Brain microvascular endothelial cell (primary cell): ENCODE measurements around the gene TTLL7.
"Not testable (repeated sequence)": the region's sequence is repeated elsewhere in the genome, so short reads cannot be mapped to it uniquely, and the experiment has no call there.

Source experiments
- DNase-seq: peaks from one replicate; pipeline ENCODE4 v3.0.0-alpha.2; 2020
- H3K27ac ChIP-seq: fragments of 250-450 bp; sonication (Bioruptor Pico); 2 replicates; pipeline ENCODE4 v1.5.1; 2020; ENCODE audit warnings: mild to moderate bottlenecking, moderate library complexity
- H3K27me3 ChIP-seq: fragments of 250-450 bp; sonication (Bioruptor Pico); replicated peaks from 2 replicates; pipeline ENCODE4 v1.5.1; 2020; ENCODE audit warnings: mild to moderate bottlenecking
- H3K36me3 ChIP-seq: fragments of 250-450 bp; sonication (Bioruptor Pico); replicated peaks from 2 replicates; pipeline ENCODE4 v1.5.1; 2020; ENCODE audit warnings: mild to moderate bottlenecking
- H3K4me3 ChIP-seq: 2 replicates; pipeline ENCODE4 v1.5.1; 2011; ENCODE audit warnings: low read depth, mild to moderate bottlenecking, control low read depth, low read length, moderate library complexity
- in situ Hi-C: cut with HindIII; loops from 2 replicates; pipeline ENCODE4 v1.10.0; 2017; ENCODE audit warnings: low sequenced_read_pairs, low pct_ligation_motif_present
- TF ChIP-seq, protein P1 (sequence below): IDR thresholded peaks from 2 replicates; pipeline ENCODE4 v1.5.1; 2011; ENCODE audit warnings: low read depth, mild to moderate bottlenecking, moderate library complexity, low read length, control low read depth, inconsistent platforms; ENCODE audit errors: missing control alignments

The TTLL7 gene

DNA sequence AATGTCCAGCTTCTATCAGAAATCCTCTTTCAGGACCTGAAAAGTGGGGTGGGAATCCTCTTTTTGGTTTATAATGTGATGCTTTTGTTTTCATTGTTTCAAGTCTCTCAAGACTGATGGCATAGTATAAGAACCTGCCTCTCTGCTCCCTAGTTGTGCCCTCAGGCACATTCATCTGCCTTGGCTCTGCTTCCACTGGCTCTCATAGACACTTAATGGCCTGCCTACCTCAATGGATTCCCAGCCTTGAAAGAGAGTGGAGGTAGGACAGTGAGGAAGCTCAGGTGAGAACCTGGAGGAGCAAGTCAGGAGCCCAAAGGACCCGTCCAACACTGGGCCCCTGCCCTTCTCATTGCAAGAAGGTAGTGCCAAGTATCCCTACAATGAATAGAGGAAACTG, 4.8 kb downstream of the TTLL7 start:
- TF ChIP-seq, protein P1, sequence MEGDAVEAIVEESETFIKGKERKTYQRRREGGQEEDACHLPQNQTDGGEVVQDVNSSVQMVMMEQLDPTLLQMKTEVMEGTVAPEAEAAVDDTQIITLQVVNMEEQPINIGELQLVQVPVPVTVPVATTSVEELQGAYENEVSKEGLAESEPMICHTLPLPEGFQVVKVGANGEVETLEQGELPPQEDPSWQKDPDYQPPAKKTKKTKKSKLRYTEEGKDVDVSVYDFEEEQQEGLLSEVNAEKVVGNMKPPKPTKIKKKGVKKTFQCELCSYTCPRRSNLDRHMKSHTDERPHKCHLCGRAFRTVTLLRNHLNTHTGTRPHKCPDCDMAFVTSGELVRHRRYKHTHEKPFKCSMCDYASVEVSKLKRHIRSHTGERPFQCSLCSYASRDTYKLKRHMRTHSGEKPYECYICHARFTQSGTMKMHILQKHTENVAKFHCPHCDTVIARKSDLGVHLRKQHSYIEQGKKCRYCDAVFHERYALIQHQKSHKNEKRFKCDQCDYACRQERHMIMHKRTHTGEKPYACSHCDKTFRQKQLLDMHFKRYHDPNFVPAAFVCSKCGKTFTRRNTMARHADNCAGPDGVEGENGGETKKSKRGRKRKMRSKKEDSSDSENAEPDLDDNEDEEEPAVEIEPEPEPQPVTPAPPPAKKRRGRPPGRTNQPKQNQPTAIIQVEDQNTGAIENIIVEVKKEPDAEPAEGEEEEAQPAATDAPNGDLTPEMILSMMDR: no peak
- in situ Hi-C loops: no loop called here
- Histone ChIP-seq H3K27me3 (no peaks in the 10 kb centered on the region), H3K36me3 (no peaks in the 10 kb centered on the region), H3K4me3 (no peak overlapping the region), H3K27ac (no peak overlapping the region)
- DNase-seq: no peak

DNA sequence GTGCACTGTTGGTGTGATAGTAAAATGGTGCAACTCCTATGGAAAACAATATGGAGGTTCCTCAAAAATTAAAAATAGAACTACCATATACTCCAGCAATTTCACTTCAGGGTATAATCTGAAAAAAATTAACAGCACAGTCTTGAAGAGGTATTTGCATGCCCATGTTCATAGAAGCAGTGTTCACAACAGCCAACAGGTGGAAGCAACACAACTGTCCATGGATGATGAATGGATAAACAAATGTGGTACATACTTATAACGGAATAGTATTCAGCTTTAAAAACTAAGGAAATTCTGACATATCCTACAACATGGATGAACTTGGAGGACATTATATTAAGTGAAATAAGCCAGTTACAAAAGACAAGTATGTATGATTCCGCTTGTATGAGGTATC, 8.2 kb downstream of the TTLL7 start:
- Histone ChIP-seq H3K27ac (no peak overlapping the region), H3K4me3 (no peak overlapping the region), H3K36me3 (no peaks in the 10 kb centered on the region), H3K27me3 (no peaks in the 10 kb centered on the region)
- in situ Hi-C loops: no loop called here
- TF ChIP-seq, protein P1: no peak
- no peak for DNase-seq

DNA sequence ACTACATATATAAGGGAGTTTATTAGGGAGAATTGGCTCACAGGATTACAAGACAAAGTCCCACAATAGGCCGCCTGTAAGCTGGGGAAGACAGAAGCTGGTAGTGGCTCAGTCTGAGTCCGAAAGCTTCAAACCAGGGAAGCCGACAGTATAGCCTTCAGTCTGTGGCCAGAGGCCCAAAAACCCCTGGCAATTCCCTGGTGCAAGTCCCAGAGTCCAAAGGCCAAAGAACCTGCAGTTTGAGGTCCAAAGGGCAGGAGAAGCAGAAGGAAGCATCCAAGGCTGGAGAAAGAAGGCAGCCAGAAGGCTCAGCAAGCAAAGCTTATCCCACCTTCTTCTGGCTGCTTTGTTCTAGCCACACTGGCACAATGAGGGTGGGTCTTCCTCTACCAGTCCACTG, 13.9 kb downstream of the TTLL7 start:
- H3K27ac ChIP-seq: no peak overlapping the region
- in situ Hi-C loops: no loop called here
- H3K27me3 ChIP-seq: no peaks in the 10 kb centered on the region
- H3K36me3 ChIP-seq: no peaks in the 10 kb centered on the region
- DNase-seq: no peak
- TF ChIP-seq, protein P1: no peak
- no peak overlapping the region for H3K4me3 ChIP-seq

DNA sequence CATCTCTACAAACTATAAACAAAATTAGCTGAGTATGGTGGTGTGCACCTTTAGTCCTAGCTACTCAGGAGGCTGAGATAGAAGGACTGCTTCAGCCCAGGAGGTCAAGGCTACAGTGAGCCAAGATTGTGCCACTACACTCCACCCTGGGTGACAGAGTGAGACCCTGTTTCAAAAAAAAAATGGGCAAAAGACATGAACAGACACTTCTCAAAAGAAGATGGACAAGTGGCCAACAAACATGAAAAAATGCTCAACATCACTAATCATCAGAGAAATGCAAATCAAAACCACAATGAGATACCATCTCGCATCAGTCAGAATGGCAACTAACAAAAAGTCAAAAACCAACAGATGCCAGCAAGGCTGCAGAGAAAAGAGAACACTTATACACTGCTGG, 15.0 kb downstream of the TTLL7 start:
- H3K4me3 ChIP-seq, in situ Hi-C loops, DNase-seq, H3K27me3 ChIP-seq, H3K27ac ChIP-seq, H3K36me3 ChIP-seq: not testable (repeated sequence)

DNA sequence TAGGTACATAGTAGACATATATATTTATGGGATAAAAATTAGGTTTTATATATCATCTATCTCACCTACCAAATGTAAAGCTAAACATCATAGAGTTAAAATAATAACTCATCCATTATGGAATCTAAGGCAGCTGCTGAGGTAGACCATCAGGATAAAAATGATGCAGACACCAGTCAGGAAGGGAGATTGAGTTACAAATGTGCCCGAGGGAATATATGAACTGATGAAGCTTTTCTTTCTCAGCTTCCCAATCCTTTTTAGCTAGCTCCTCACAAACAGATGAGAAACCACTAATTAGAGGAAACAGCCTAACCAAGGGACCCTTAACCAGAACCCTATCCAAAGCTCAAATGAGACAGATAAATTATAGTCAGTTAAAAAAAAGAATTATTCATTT, 20.9 kb downstream of the TTLL7 start:
- TF ChIP-seq, protein P1: no peak
- no peak overlapping the region for H3K27ac ChIP-seq
- in situ Hi-C loops: no loop called here
- H3K36me3 ChIP-seq: no peaks in the 10 kb centered on the region
- no peak for DNase-seq
- H3K27me3 ChIP-seq: no peaks in the 10 kb centered on the region
- H3K4me3 ChIP-seq: no peak overlapping the region

DNA sequence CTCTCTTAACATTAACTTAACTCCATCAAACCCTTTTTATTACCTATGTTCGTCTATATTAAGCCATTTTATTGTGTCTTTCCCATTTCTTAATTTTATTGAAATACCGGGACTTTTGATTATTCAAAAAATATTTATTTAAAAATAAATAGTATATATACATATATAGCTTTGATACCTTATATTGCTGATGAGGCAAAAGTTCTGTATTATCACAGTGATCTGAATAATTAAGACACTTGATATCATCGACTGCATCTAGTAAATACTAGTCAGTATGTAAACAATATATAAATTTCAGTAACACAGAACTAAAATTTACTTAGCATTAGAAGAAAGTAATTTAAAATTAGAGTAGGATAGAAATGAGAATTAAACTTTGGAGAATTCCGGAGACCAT, 22.0 kb downstream of the TTLL7 start:
- no peaks in the 10 kb centered on the region for H3K36me3 ChIP-seq
- DNase-seq: no peak
- no peak overlapping the region for H3K27ac ChIP-seq
- in situ Hi-C loops: no loop called here
- H3K4me3 ChIP-seq: no peak overlapping the region
- TF ChIP-seq, protein P1: no peak
- no peaks in the 10 kb centered on the region for H3K27me3 ChIP-seq
